Astrocyte (in vitro differentiated cells and primary cell): ENCODE results near the gene LYZL1.

Experiments used
- CTCF ChIP-seq: IDR thresholded peaks from 2 replicates; pipeline ENCODE4 v1.5.1; 2011; ENCODE audit warnings: low read depth, mild to moderate bottlenecking, inconsistent platforms, low read length, moderate library complexity; ENCODE audit not compliant: insufficient read depth
- EZH2 ChIP-seq: IDR thresholded peaks from 2 replicates; pipeline ENCODE4 v1.6.1; 2012; ENCODE audit warnings: mild to moderate bottlenecking, low read length, inconsistent platforms; ENCODE audit not compliant: insufficient read depth

GRCh38 chr10:29271877-29272276, 17.0 kb upstream of the LYZL1 start:
- TF ChIP-seq CTCF (no peak), EZH2 (no peak)
